GM21515 (cell line): ENCODE data around the gene DOCK11.

Experiments
- ATAC-seq: cut with Tn5 transposase; IDR thresholded peaks from one replicate; pipeline ENCODE4 v1.9.1; 2021; ENCODE audit not compliant: unreplicated experiment

The DOCK11 gene

GRCh38 chrX:118499295-118499694, 3.7 kb downstream of the DOCK11 start:
- ATAC-seq = no peak

GRCh38 chrX:118502161-118502789, 6.7 kb downstream of the DOCK11 start:
- ATAC-seq = no peak

- no peak for ATAC-seq
These were observed 7.8 kb downstream of the DOCK11 start for GRCh38 chrX:118503260-118504041.

DNA sequence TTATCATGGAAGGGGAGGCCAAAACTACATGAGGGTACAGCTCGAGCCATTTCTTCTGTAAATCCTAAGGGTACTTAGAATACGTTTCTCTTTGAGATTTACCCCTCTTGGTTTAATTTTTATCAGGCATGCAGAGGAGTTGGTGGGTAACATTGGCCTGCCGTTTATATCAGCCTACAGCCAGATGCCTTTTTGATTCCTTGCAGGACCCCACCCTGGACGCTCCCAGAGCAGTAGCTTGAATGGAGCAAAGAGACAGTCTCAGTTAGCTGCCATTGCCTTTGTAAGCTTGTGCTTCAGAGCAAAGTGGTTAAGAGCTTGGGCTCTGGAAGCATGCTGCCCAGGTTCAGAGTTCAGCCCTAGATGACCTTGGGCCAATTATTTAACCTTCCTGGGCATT, 9.0 kb downstream of the DOCK11 start:
- no peak for ATAC-seq

DNA sequence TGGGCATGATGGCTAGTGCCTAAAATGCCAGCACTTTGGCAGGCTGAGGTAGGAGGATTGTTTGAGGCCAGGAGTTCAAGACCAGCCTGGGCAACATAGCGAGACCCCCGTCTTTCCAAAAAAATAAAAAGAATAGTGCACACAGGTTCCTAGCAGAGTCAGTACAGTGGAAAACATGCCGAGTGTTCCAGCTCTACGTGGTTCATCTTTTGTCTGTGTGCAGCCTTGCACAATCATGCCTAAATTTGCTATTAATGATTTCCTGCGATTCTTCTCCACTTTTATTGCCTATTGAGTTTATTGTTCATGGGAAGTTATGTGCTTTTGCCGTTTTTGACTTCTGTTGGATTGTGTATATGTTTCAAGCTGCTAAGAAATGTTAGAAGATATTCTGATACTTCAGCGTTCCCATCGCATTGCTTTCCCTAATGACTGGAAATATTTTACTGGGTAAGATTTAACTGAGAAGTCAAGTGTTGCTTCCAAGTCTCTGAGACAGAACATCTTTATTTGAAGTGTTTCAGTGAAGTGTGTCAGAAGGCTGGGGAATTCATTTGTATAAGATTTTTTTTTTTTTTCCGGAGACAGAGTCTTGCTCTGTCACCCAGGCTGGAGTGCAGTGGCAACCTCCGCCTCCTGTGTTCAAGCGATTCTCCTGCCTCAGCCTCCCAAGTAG, 11.3 kb downstream of the DOCK11 start:
- no peak for ATAC-seq

GRCh38 chrX:118507766-118508165, 12.2 kb downstream of the DOCK11 start:
- ATAC-seq = no peak

GRCh38 chrX:118508221-118508620, 12.6 kb downstream of the DOCK11 start:
- no peak for ATAC-seq

DNA sequence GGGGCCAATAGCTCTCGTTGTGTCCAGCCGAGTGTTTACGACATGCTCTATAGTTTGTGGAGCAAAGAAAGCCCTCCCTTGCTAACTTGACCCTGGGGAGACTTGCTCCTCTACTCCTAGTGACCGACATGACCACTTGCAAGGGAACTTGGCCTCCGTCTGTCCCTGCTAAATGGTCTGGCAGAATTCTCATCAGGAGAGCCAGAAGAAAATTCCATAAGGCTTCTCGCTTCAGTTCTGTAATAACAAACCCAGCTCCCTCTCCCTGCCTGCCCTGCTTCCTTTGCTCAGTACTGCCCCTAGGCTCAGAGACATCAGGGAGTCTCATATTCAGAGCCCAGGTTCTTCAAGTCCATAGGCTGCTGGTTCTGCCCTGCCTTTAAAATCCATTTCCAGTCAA, 13.0 kb downstream of the DOCK11 start:
- no peak for ATAC-seq

DNA sequence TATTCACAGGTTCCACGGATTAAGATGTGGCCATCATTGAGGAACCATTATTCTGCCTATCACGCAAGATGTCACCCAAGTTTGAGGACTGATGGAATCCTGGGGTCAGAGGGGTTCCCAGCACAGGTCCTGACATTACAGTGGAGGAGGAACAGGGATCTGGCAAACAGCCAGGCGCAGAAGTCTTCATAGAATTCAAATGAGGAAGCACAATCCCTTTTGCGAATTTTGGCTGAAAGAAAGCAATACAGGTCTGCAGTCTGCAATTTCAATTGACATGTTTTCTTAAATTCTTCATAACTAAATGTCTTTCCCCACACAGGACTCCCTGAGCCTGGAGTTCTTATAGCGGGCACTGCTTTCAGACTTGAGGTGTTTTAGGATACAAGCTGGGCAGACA, 14.5 kb downstream of the DOCK11 start:
- no peak for ATAC-seq

GRCh38 chrX:118513120-118513898, 17.7 kb downstream of the DOCK11 start:
- no peak for ATAC-seq

DNA sequence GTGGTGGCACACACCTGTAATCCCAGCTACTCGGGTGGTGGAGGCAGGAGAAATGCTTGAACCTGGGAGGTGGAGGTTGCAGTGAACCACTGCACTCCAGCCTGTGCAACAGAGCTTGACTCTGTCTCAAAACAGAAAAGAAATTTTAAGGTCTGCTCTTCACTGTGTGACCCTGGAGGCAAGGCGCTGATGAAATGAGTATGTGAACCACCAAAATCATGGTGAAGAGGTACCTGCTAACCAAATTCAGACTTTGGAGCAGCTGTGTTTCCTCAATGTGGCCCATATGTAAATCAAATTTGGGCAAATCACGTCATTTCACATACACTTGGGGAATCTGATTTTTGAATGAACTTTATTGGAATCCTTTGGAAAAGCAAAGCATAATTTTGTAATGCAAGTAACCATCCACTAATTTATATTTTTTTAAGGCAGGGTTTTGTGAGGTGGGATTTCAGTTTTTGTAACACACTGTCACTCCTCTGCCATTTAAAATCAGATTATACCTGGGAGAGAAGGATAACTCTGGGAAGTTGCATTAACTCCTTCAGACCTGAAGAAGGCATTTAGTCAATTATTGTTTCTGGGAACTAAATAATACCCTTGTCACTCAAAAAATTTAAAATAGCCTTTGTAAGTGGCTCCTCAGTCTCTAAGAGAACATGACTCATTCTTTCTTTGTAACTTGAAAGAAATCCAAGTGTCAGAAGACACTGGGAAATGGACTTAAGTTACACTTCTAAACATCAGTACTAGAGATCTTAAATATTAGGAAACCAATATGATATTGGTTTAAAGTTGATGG, 24.0 kb downstream of the DOCK11 start:
- ATAC-seq = no peak

DNA sequence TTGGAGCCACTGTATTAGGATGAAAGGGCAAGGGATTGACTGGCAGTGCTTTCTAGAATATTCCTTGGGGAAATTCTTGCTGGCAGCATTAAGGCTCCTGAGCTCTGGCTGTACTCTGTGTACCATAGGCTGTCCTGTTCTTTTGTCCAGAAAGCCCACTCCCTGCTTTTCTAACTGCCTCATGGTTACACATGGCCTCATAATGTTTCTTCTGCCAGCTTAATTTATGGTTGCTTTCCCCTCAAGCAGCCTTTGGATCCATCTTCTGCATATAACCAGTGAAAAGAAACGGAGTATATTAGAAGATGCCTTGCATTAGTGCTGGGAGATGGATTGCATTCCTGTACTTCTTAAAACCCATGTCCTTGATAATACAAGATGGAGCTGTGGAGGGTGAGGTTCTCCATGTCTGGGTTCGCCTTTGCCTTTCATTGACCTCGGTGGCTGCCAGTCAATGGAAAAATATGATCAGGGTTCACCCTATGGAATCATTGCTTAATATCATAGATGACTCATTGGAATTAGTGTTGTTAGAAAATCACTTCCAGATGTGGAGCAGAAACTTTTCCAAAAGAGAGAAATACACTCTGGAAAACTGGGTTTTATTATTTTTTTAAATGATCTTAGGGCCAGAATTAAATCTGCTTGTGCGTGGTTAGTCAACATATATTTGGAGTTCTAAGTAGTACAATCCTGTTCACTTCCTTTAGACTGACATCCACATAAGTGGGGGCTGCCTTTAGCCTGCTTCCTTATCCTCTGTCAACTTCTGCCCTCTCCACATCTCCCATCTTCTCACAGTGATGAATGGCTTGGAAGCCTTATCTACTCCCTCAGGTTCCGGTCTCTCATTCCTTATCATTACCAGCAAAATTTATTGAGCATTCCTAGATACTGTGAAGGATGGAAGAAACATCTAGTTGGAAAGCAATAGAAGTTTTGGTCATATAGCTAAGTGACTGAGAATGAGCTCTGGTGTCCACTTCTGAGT, 24.9 kb downstream of the DOCK11 start:
- no peak for ATAC-seq

DNA sequence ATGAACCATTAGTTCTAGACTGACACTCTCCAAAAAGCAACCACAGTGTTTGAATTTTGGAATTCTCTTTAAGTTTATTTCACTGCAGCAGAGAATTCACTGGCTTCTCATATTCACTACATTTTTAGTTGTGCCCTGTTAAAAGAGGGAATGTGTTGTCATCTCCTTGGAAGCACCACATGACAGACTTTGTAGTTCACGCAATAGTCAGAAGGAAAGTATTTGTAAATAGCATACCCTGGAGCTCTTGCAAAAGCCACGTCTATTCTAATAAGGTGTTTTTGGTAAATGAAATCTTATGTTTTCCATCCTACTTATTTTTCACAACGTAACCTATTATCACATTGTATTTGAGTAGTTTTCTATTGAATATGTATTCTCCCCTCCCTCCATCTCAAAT, 25.8 kb downstream of the DOCK11 start:
- ATAC-seq = no peak

DNA sequence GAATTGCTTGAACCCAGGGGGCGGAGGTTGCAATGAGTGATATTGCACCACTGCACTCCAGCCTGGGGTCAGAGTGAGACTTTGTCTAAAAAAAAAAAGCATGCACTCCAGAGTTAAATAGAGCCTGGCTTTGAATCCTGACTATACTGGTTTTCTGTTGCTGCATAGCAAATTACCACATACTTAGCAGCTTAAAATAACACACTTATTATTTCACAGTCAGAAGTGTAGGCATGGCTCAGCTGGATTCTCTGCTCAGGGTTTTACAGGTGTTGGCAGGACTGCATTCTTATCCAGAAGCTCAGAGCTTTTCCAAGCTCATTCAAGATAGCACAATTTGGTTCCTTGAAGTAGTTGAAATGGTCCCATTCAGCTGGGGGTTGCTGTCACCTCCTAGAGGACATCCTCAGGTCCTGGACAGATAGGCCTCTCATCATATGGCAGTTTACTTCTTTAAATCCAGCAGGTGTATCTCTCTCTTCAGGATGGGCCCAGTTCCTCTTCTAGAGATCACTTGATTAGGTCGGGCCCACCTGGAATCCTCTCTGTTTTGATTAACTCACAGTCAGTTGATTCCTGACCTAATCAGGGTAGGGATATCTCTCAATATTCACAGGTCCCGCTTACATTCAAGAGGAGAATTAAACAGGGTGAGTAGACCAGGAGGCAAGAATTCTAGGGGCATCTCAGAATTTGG, 26.8 kb downstream of the DOCK11 start:
- no peak for ATAC-seq

GRCh38 chrX:118523920-118524319, 28.3 kb downstream of the DOCK11 start:
- ATAC-seq = peak; percentile 46

GRCh38 chrX:118524344-118524743, 28.7 kb downstream of the DOCK11 start:
- ATAC-seq = no peak

DNA sequence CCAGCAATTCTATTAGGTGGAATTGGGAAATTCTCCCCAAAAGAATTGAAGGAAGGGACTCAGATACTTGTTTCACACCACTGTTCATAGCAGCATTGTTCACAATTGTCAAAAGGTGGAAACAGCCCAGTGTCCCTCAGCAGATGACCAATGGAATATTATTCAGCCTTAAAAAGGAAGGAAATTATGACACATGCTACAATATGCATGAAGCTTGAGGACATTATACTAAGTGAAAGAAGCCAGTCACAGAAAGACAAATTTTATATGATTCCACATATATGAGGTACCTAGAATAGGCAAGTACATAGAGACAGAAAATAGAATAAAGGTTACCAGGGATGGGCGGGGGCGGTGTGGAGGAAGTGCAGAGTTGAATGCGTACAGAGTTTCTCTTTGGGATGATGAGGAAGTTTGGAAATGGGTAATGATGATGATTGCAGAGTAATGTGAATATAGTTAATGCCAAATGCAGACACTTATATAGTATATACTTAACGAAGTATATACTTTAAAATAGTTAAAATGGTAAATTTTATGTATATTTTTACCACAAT, 29.6 kb downstream of the DOCK11 start:
- ATAC-seq = no peak

GRCh38 chrX:118526149-118526548, 30.5 kb downstream of the DOCK11 start:
- ATAC-seq = no peak
